ENCODE measurements around the gene ARHGDIG.
"Not testable (repeated sequence)": the region's sequence is repeated elsewhere in the genome, so short reads cannot be mapped to it uniquely, and the experiment has no call there.

ARHGDIG gene

DNA sequence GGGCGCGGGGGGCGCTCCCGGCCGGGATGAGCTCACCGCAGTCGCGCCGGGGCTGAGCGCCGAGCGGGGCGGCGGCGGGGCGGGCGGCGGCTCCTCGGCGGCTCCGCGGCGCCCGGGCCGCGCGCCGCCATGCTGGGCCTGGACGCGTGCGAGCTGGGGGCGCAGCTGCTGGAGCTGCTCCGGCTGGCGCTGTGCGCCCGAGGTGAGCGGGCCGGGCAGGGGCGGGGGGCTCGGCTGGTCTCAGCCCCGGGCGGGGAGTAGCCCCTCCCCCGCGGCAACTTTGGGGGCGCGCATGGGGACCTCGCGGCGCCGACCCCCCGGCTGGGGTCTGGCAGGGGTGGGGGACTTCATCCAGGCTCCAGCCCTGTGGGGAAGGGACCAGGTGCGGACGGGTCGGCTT, at the start of gene ARHGDIG:
TSS of gene ARHGDIG (plus strand) at position 40 of the 400 bp plus-strand sequence. CDS start at position 130, 90 bp downstream.
- no peak for FAIRE-seq

DNA sequence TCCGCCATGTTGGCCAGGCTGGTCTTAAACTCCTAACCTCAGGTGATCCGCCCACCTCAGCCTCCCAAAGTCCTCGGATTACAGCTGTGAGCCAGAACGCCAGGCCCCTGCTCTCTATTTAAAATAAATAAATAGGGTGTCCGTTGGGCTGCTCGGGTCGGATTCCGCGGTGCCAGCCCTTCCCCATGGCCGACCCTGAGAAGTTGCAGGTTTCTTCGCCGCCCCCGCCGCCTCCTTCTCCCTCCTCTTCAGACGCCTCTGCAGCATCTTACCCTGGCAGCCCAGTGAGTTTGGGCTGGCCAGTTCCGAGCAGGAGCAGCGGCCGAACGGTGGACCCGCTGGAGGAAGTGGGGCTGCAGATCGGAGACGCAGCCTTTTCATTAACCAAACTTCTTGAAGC, 49.4 kb upstream of the ARHGDIG start:
- FAIRE-seq: no peak

DNA sequence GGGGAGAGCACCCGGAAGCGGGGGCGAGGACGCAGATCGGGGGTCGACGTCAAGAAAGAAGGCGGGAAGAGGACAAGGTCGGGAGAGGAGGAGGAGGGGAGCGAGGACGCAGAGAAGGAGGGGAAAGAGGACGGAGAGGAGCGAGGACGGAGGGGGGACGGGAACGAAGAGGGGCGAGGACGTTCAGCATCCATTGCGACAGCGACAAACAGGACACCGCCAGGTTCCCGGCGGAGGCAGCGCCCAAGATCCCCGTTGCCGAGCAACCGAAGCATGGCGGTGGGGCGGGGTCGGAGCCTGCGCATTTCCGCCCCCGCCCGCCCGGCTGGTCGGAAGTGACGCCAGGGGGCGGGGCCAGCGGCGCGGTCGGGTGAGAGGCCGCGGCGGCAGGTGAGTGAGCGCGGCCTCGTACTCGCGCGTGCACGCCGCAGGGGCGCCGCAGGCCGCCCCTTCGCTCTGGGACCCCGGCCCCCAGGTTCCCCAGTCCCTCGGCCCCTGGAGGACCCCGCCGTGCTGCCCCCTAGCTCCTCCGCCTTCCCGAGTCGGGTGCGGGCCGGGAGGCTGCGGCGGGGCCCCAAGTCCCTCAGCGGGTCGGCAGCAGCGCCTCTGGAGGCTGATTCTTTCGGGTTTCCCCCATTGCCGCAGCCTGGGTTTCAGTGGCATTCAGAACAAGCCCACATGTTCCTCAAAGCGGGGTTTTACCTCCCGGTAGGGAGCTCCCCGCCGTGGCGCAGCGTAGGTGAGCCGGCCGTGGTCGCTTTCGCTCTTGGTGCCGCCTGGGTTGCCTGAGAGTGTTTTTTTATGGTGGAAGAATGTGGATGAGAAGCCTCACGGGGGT, 45.7 kb upstream of the ARHGDIG start, which contains the start of gene FAM234A:
TSS of gene FAM234A (plus strand) at position 354 of the 838 bp plus-strand sequence. CDS start 19,593 bp downstream, outside the sequence.
- FAIRE-seq: no peak

DNA sequence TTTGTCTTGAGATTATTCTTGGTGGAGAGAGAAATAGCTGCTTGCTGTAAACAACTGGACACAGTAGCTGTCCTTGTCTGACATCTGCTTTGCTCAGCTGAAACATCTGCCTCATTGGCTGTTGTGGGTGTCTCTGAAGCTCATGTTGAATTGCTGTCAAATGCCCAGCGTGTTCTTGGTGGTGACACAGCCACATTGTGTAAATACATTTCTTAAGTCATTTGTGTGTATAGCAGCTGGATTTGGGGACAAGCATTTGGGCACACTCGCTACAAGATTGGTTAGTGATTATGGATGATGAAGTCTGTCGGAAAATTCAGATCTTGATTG, 40.5 kb upstream of the ARHGDIG start:
- no peak for FAIRE-seq

DNA sequence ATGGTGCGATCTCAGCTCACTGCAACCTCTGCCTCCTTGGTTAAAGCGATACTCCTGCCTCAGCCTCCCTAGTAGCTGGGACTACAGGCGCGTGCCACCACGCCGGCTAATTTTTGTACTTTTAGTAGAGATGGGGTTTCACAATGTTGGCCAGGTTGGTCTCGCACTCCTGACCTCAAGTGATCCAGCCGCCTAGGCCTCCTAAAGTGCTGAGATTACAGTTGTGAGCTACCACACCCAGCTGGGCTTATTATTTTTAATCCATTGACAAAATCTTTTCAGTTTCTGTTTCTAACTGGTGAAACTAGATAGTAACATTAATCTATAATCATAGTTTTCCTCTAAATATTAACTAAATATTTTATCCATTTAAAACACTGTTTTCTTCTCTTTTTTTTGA, 39.8 kb upstream of the ARHGDIG start:
- FAIRE-seq: no peak

DNA sequence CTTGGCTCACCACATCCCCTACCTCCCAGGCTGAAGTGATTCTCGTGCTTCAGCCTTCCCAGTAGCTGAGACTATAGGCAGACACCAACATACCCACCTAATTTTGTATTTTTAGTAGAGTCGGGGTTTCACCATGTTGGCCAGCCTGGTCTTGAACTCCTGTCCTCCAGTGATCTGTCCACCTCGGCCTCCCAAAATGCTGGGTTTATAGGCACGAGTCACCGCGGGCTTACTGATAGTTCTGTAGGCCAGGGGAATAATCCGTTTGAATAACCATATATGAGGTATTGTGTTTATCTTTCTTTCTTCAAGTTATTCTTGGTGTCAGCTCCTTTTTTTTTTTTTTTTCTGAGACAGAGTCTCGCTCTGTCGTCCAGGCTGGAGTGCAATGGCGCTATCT, 38.1 kb upstream of the ARHGDIG start:
- FAIRE-seq: no peak

DNA sequence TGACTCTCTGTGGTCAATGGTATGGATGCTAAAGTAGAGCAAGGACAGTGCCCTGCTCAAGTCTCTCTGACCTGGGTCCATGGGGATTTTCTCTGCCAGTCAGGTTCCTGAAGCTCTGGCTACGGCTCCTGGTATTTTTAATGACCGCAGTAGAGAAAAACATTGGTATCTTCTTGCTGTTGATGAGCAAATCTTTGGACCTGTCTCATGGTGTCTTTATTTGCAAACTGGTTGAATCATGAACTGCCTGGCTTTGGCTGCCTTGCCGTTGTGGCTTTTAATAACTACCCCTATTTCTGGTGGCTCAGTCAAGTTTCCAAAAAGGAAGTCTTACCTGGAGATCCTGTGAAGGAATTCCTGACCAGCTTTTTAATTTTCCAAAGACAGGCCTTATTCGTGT, 37.0 kb upstream of the ARHGDIG start:
- FAIRE-seq: no peak

DNA sequence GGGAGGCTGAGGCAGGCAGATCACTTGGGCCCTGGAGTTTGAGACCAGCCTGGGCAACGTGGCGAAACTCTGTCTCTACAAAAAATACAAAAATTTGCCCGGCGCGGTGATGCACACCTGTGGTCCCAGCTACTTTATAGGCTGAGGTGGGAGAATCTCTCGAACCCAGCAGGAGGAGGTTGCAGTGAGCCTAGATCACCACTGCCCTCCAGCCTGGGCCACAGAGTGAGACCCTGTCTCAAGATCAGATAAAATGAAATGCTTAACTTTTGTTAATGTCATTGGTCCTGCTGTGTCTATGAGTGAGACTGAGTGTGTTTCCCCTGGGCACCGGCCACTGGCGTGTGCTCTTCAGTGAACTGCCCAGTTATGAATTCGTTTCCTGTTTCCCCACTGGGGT, 35.3 kb upstream of the ARHGDIG start:
- no peak for FAIRE-seq

DNA sequence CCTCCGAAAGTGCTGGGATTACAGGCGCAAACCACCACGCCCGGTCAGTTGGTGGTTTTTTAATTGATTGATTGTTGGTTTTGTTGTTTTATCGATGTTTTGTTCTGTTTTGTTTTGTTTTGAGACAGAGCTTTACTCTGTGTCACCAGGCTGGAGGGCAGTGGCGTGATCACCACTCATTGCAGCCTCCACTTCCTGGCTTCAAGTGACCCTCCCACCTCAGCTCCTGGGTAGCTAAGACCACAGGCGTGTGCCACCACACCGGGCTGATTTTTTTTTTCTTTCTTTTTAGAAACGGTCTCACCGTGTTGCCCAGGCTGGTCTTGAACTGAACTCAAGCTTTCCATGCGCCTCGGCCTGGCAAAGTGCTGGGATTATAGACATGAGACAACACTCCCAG, 33.4 kb upstream of the ARHGDIG start:
- FAIRE-seq: no peak

DNA sequence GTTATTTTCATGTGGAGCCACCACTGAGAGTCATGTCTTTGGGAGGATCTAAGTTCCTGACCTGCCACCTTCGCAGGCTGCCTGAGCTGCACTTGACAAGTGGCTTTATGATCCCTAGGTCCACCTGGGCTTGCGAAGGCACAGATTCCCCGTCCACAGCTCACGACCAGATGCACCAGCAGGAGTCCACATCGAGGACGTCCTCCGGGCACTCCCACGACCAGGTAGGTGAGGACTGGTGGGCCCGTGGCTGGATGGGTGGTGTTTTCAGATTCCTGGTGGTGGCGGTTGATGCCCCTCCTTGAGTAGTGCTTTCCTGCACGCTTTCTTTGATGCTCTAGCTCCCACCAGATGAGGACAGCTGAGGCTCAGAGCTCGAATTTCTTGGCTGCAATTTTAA, 31.0 kb upstream of the ARHGDIG start:
- no peak for FAIRE-seq

DNA sequence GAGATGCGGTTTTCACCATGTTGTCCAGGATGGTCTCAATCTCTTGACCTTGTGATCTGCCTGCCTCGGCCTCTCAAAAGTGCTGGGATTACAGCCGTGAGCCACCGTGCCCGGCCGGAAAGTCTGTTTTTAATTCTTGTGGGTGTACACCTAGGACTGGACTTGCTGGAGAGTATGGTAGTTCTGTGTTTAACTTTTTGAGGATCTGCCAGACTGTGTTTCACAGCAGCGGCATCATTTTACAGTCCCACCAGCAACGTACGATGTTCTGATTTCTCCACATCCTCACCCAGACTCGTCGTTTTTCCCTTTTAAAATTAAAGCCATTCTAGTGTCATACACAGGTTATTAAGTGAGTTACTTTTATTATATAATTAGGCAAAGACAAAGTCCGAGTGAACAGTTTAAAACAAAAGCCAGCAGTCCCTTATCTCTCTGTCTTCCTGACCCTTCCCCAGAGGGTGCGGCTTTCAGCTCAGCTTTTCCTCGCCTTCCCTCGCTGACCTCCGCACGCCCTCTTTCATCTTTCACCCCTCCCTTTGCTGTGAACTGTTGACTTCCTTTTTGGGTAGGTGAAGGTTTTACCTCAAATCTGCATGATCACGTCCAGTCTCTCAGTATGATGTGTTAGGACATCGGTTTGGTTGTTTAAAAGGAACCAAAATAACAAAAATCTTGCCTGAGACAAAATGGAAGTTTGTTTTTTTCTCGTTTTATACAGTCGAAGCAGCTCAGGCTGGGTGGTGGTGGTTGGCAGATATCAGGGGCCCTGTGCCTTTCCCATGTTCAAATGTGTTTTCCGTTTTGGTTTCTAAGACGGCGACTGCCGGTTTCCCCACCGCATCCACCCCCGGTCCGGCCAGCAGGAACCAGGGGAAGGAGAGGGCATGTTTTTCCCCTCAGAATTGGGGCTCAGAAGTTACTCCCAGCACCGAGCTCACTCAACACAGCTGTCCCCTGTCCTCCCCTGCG, 27.7 kb upstream of the ARHGDIG start:
- FAIRE-seq: no peak

DNA sequence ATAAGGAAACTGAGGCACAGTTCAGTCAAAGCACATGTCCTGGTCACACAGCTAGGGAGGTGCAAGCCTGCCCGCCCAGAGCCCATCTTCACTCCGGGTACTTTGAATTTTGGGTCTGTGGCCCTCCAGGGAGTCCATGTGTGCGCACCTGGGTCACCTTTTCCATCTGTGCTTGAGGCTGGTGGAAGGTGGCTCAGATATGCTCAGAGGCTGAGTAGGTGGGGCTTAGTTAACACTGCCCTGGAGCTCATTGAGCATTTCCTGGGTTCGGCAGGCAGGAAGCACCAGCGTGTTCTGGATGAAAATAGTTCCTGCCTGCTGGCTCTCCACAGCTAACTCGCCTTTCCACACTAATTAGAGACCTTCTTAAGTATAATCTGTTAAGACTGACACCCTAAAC, 26.6 kb upstream of the ARHGDIG start:
- FAIRE-seq: no peak

DNA sequence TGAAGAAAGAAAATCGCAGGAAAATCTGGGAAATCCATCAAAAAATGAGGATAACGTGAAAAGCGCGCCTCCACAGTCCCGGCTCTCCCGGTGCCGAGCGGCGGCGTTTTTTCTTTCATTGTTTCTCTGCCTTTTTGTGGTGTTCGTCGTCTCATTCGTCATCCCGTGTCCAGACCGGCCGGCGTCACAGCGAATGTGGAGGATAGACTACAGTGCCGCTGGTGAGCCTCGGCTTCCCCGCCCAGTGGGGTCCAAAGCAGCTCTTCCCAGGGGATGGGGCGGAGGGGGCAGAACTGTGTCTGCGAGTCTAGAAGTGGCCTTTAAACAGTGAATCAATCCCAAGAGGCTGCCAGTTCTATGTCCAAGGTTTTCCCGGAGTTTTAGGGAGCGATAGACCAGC, 25.9 kb upstream of the ARHGDIG start:
- no peak for FAIRE-seq

DNA sequence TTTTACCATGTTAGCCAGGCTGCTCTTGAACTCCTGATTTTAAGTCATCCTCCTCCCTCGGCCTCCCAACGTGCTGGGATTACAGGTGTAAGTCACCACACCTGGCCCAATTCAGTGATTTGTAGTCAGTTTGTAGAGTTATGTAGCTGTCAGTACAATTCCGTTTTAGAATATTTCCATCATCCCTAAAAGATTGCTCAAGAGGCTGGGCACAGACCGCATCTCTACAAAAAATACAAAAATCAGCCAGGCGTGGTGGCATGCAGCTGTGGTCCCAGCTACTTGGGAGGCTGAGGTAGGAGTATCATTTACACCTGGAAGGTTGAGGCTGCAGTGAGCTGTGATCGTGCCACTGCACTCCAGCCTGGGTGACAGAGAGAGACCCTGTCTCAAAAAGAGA, 25.2 kb upstream of the ARHGDIG start:
- FAIRE-seq: no peak

DNA sequence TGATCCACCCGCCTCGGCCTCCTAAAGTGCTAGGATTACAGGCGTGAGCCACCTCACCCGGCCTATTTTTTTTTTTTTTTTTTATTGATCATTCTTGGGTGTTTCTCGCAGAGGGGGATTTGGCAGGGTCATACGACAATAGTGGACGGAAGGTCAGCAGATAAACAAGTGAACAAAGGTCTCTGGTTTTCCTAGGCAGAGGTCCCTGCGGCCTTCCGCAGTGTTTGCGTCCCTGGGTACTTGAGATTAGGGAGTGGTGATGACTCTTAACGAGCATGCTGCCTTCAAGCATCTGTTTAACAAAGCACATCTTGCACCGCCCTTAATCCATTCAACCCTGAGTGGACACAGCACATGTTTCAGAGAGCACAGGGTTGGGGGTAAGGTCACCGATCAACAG, 22.3 kb upstream of the ARHGDIG start:
- not testable (repeated sequence) for FAIRE-seq

DNA sequence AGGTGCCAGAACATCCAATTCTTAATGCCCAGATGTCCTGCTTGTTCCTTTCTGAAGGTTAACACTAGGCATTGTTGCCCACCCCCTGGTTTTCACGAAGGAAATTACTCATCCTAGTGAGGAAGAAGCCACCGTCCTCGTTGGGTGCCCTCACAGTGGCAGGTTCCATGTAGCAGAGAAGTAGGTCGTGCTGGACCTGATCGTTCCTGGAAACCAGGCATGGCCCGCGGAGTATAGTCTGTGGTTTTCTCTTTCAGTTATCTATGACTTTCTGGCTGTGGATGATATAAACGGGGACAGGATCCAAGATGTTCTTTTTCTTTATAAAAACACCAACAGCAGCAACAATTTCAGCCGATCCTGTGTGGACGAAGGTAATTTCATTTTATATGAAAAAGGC, 21.2 kb upstream of the ARHGDIG start:
- no peak for FAIRE-seq

DNA sequence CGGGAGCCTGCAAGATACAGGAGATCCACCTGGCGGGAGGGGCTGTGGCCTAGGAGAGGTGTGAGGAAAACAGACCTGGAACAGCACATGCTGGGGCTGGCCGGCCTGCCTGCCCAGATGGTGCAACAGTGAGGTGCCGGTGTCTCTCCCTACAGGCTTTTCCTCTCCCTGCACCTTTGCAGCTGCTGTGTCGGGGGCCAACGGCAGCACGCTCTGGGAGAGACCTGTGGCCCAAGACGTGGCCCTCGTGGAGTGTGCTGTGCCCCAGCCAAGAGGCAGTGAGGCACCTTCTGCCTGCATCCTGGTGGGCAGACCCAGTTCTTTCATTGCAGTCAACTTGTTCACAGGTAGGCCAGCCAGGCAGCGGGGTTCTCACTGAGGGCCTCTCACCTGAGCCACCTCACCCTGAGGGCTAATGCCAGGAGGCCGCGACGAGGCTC, 20.6 kb upstream of the ARHGDIG start:
- no peak for FAIRE-seq

DNA sequence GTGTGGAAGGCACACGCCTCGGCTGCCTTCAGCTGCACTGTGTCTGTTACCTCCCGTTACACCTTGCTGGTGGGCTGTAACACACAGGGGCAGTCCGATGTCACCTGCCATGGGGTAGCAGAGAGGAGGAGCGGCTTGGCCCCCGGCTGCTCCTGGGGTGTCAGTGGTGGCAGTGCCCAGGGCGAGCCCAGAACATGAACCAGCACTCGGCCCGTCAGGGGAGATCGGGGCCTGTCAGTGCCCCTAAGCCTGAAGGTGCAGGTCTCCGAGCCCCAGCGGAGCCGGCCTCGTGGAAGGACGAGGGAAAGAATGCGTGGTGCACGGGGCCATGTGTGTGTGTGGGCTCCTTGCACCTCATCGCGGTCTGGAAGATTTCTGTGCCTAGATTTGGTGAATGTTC, 20.1 kb upstream of the ARHGDIG start:
- FAIRE-seq: no peak

DNA sequence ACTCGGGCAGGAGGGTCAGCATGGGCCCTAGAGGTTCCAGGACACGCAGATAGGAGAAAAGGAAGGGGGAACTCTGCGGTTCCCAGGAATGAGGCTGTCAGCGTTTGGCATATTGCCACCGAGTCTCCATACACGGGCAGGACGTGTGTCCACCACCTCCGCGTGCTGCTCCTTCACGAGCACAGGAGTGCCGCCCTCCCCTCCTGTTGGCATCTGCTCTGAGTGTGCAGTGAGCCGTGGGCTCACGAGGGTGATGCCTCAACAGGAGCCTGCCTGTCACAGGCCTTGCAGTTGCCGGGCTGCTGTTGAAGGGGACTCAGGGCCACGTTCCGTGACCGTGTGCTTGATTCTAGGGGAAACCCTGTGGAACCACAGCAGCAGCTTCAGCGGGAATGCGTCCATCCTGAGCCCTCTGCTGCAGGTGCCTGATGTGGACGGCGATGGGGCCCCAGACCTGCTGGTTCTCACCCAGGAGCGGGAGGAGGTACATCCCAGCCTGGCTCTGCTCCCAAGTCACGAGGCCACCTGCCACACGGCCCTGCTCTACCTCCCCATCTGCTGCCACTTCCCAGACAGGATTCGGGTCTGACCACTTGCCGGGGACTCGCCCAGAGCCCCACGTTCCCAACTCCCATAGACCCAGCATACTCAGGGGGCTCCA, 19.2 kb upstream of the ARHGDIG start:
- no peak for FAIRE-seq

DNA sequence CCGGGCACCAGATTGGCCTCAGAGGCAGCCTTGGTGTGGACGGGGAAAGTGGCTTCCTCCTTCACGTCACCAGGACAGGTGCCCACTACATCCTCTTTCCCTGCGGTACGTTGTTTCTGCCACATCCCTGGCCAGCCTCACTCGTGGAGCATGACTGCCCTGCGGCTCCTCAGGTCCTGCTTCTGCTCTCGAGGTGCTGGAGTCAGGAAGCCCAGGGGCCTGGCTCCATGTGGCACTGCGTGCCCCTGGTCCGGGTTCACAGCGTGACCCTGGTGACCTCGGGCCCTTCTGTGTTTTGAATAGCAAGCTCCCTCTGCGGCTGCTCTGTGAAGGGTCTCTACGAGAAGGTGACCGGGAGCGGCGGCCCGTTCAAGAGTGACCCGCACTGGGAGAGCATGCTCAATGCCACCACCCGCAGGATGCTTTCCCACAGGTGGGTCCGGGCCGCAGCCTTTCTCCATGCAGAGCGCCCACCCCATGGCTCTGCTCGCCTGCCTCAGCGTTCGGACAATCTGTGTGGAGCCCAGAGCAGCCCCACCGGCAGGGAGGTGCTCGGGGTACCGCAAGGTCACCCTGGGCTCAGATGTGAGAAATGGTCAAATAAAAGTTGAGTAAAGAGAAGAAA, 18.2 kb upstream of the ARHGDIG start:
- no peak for FAIRE-seq

DNA sequence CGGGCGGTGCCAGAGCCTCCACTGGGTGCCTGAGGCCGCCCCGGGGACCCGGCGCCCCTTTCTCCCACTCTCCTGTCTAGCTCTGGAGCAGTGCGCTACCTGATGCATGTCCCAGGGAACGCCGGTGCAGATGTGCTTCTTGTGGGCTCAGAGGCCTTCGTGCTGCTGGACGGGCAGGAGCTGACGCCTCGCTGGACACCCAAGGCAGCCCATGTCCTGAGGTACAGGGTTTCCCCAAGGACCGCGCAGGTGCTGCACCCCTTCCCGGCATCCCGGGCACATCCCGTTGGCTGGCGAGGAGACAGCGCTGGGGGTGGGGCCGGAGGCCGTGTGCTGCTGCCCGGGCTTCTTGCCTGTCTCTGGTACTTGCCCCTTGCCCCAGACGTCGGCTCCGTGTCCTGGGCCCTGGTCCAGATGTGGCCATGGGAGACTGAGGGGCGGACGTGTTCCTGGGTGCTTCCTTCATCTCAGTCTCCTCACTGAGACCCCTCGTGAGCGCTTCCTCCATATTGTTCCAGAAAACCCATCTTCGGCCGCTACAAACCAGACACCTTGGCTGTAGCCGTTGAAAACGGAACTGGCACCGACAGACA, 17.1 kb upstream of the ARHGDIG start:
- FAIRE-seq: no peak

DNA sequence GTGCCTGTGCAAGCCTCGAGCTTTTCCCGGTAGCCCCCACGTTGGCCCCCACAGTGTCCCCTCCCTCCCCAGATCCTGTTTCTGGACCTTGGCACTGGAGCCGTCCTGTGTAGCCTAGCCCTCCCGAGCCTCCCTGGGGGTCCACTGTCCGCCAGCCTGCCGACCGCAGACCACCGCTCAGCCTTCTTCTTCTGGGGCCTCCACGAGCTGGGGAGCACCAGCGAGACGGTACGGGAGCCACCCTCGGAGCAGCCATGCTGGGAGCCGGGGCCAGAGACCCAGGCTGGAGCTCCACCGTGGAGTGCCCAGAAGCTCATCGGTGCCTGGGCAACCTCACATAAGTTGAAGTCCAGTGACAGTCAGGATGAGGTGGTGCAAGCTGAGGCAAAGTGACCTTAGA, 16.4 kb upstream of the ARHGDIG start:
- no peak for FAIRE-seq

Data from endometrium (tissue), 2 donors.